A549 (cell line): ENCODE results near the gene YIPF5. TPM values are rescaled to one million over a fixed set of nuclear protein-coding genes. Genes with fewer than 3 reads are reported as not detected.
A peak's percentile ranks its signal among the peaks of the same experiment; 100 is the strongest.

Source experiments
- ATAC-seq, 2 experiments: fragments of 200-7000 bp in 1 of 2; fragments of >200 bp in 1 of 2; cut with Nextera tagmentation in 1 of 2; cut with Tn5 transposase in 1 of 2; 3 replicates each; pipeline versions ENCODE4 v1.8.0 to v1.9.1; 2018 to 2020; ENCODE audit warnings: mild to moderate bottlenecking in 1 of 2, moderate library complexity in 1 of 2
- CTCF ChIA-PET: fragments of 300-600 bp; sonication (Branson Sonifier 250); formaldehyde crosslinking; extraction: SDS; loops from one replicate; lab custom pipeline; 2021; ENCODE audit warnings: antibody characterized with exemption, inconsistent platforms; lab: Yijun Ruan, JAX
- POLR2A ChIA-PET: fragments of 350-600 bp; formaldehyde crosslinking; extraction: SDS; loops from one replicate; lab custom pipeline; 2021; ENCODE audit warnings: antibody characterized with exemption, inconsistent platforms; lab: Yijun Ruan, JAX
- DNase-seq, 2 experiments: peaks; one replicate each; pipeline versions ENCODE4 v3.0.0 to v3.0.0-alpha.2; 2011 to 2016; ENCODE audit warnings: low read depth in 1 of 2, low spot score in 1 of 2
- FAIRE-seq: peaks from 2 replicates; lab custom pipeline; 2011; peaks lifted over from hg19 to GRCh38; lab: Jason Lieb, UNC
- H3K27ac ChIP-seq, 2 experiments: fragments of >200 bp; sonication (Bioruptor Twin); formaldehyde crosslinking; 3 replicates each; pipeline ENCODE4 v1.5.1; 2016 to 2017
- H3K4me1 ChIP-seq: fragments of >200 bp; sonication (Bioruptor Twin); formaldehyde crosslinking; 3 replicates; pipeline ENCODE4 v1.6.1; 2016
- H3K4me2 ChIP-seq: fragments of >200 bp; sonication (Bioruptor Twin); formaldehyde crosslinking; 3 replicates; pipeline ENCODE4 v1.6.1; 2016
- H3K4me3 ChIP-seq: fragments of >200 bp; sonication (Bioruptor Twin); formaldehyde crosslinking; 3 replicates; pipeline ENCODE4 v1.5.1; 2016
- H3K9me3 ChIP-seq: fragments of >200 bp; sonication (Bioruptor Twin); formaldehyde crosslinking; 3 replicates; pipeline ENCODE4 v1.6.1; 2016
- BHLHE40 ChIP-seq: IDR thresholded peaks from 2 replicates; pipeline ENCODE4 v1.6.1; 2012; ENCODE audit warnings: low read depth, low read length, inconsistent platforms
- CBX2 ChIP-seq: fragments of 200-600 bp; sonication (generic); IDR thresholded peaks from 2 replicates; pipeline ENCODE4 v1.6.1; 2016; ENCODE audit warnings: low read depth, mild to moderate bottlenecking, borderline replicate concordance
- EHF ChIP-seq: fragments of 250-450 bp; sonication (Bioruptor Pico); IDR thresholded peaks from 2 replicates; pipeline ENCODE4 v1.5.0; 2020; ENCODE audit warnings: mild to moderate bottlenecking
- EHMT2 ChIP-seq: fragments of 200-600 bp; sonication (generic); IDR thresholded peaks from 2 replicates; pipeline ENCODE4 v1.6.1; 2016; ENCODE audit warnings: antibody characterized with exemption, low read depth, mild to moderate bottlenecking, moderate library complexity
- HDAC2 ChIP-seq: fragments of 200-600 bp; sonication (generic); IDR thresholded peaks from 2 replicates; pipeline ENCODE4 v1.6.1; 2016
- HOXA7 ChIP-seq: fragments of 250-450 bp; sonication (Bioruptor Pico); IDR thresholded peaks from 2 replicates; pipeline ENCODE4 v1.5.0; 2020; ENCODE audit warnings: mild to moderate bottlenecking, moderate library complexity
- HOXB13 ChIP-seq: fragments of 250-450 bp; sonication (Bioruptor Pico); IDR thresholded peaks from 2 replicates; pipeline ENCODE4 v1.5.0; 2020; ENCODE audit warnings: low read depth, mild to moderate bottlenecking, moderate library complexity
- HOXB5 ChIP-seq: fragments of 250-450 bp; sonication (Bioruptor Pico); IDR thresholded peaks from 2 replicates; pipeline ENCODE4 v1.5.0; 2020; ENCODE audit warnings: mild to moderate bottlenecking, moderate library complexity
- JUN ChIP-seq, 2 experiments: fragments of >200 bp; sonication (Bioruptor Twin); formaldehyde crosslinking; IDR thresholded peaks; 2 replicates in 1 of 2; 3 replicates in 1 of 2; pipeline ENCODE4 v1.6.1; 2016 to 2017
- MAFK ChIP-seq: fragments of 450-650 bp; IDR thresholded peaks from 2 replicates; pipeline ENCODE4 v1.6.1; 2014; ENCODE audit not compliant: partially characterized antibody
- MYC ChIP-seq: IDR thresholded peaks from 2 replicates; pipeline ENCODE4 v1.6.1; 2012; ENCODE audit warnings: mild to moderate bottlenecking, inconsistent platforms, low read length, improper control_type of control experiment, borderline replicate concordance
- NR3C1 ChIP-seq: fragments of >200 bp; sonication (Bioruptor Twin); formaldehyde crosslinking; IDR thresholded peaks from 3 replicates; pipeline ENCODE4 v1.6.1; 2017
- POLR2A ChIP-seq: IDR thresholded peaks from 2 replicates; pipeline ENCODE4 v1.6.1; 2012; ENCODE audit warnings: mild to moderate bottlenecking, low read length
- RAD21 ChIP-seq, 2 experiments: fragments of >200 bp in 1 of 2; sonication (Bioruptor Twin) in 1 of 2; formaldehyde crosslinking in 1 of 2; IDR thresholded peaks in 1 of 2; conservative IDR thresholded peaks in 1 of 2; 2 replicates in 1 of 2; 3 replicates in 1 of 2; pipeline ENCODE4 v1.6.1; 2012 to 2018; ENCODE audit warnings: inconsistent platforms in 1 of 2
- RCOR1 ChIP-seq: fragments of 150-350 bp; IDR thresholded peaks from 2 replicates; pipeline ENCODE4 v1.6.1; 2014; ENCODE audit warnings: antibody characterized with exemption, low read length, low read depth
- RFX5 ChIP-seq: fragments of 450-650 bp; IDR thresholded peaks from 2 replicates; pipeline ENCODE4 v1.7.1; 2014; ENCODE audit warnings: antibody characterized with exemption, mild to moderate bottlenecking, moderate library complexity
- TFCP2L1 ChIP-seq: fragments of 250-450 bp; sonication (Bioruptor Pico); IDR thresholded peaks from 2 replicates; pipeline ENCODE4 v1.5.0; 2021; ENCODE audit warnings: mild to moderate bottlenecking
- TP53 ChIP-seq: fragments of 250-450 bp; sonication (Bioruptor Pico); IDR thresholded peaks from 2 replicates; pipeline ENCODE4 v1.5.0; 2021; ENCODE audit warnings: mild to moderate bottlenecking, moderate library complexity
- ZC3H11A ChIP-seq: fragments of 450-650 bp; IDR thresholded peaks from 2 replicates; pipeline ENCODE4 v1.6.1; 2014; ENCODE audit warnings: antibody characterized with exemption, mild to moderate bottlenecking
- WGBS: methylation state at CpG from one replicate; pipeline ENCODE4 v1.1.6; 2017; ENCODE audit errors: missing lambda C conversion rate; 5-methylcytosine and 5-hydroxymethylcytosine counted together
- polyA minus RNA-seq: library from RNA; depleted of rRNA, polyadenylated mRNA; stranded (reverse); fragments of >200 nt; gene quantifications from 2 replicates; pipeline ENCODE4 v1.2.3, GENCODE V29; 2011; rRNA and poly(A)+ RNA removed
- polyA plus RNA-seq, 4 experiments: library from polyadenylated mRNA; depleted of rRNA in 3 of 4; stranded (reverse); fragments of >200 nt; fragmentation: RNase III in 1 of 4; extraction: RNeasy Plus Mini Kit Qiagen cat#74134 plus additional on column Dnase treatment in 1 of 4; gene quantifications; 2 replicates in 3 of 4; 3 replicates in 1 of 4; pipeline ENCODE4 v1.2.3, GENCODE V29; 2011 to 2017
- TF ChIP-seq, protein P1 (sequence below): IDR thresholded peaks from 2 replicates; pipeline ENCODE4 v1.6.1; 2012
- TF ChIP-seq, protein P2 (sequence below): IDR thresholded peaks from 2 replicates; pipeline ENCODE4 v1.6.1; 2012
- TF ChIP-seq, protein P3 (sequence below): fragments of 150-350 bp; IDR thresholded peaks from 2 replicates; pipeline ENCODE4 v1.6.1; 2014; ENCODE audit warnings: low read depth, mild to moderate bottlenecking, low read length
- TF ChIP-seq, protein P4 (sequence below): IDR thresholded peaks from 2 replicates; pipeline ENCODE4 v1.6.1; 2012; ENCODE audit warnings: low read depth, borderline replicate concordance
- TF ChIP-seq, protein P5 (sequence below): fragments of >200 bp; sonication (Bioruptor Twin); formaldehyde crosslinking; IDR thresholded peaks from 2 replicates; pipeline ENCODE4 v1.6.1; 2016
- TF ChIP-seq, protein P6 (sequence below): fragments of >200 bp; sonication (Bioruptor Twin); formaldehyde crosslinking; IDR thresholded peaks from 3 replicates; pipeline ENCODE4 v1.6.1; 2016

Gene YIPF5
- 73.8 and 80.2 TPM in 2 replicates for polyA plus RNA-seq (2011; rRNA removed)
- 22.6 and 29.1 TPM in 2 replicates for polyA plus RNA-seq (2012; cell fraction: cytosol; rRNA removed)
- 16.2 and 24.7 TPM in 2 replicates for polyA plus RNA-seq (2012; cell fraction: nucleus; rRNA removed)
- polyA plus RNA-seq (2017; fragmentation: RNase III; extraction: RNeasy Plus Mini Kit Qiagen cat#74134 plus additional on column Dnase treatment): 54.9 to 59.2 TPM (median 57.8 TPM) in 3 replicates
- 68.0 and 86.0 TPM in 2 replicates for polyA minus RNA-seq

DNA sequence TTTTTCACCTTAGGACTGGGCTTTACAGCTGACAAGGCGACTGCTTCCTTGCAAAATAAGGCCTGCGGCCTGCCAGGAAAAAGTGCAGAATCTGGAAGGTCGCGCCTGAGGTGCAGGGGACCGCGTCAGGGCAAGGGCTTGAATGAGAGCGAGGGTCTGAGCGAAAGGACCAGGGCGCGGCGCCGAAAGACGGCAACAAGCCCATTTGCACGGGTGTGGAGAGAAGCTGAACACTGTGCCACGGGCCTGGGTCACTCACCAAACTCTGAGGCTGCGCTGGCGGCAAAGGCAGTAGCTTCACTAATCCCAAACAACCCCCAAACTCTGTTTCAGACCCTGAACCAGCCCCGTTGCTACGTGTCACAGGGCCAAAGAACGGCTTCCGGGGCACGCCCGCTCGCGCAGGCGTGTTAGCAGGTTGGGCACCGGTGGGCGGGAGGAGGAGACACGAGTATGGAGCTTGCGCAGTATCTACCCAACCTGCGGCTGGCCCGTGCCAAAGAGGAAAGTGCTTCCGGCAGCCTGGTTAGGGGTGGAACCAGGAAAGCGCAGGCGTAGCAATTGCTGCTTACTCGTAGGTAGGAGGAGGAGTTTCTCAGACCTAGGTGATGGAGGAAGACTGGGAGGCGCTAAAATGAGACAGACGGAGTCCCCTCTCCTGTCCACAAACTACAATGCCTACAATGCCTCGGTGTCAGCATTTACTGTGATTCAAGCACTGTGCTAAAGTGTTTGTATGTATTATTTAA is at the start of gene YIPF5, which contains the start of gene KCTD16:
Gene YIPF5, minus strand, starts transcription at position 384 of the 749 bp plus-strand sequence. CDS start 704 bp downstream, outside the sequence.
Gene KCTD16, plus strand, starts transcription at position 598 of the 749 bp plus-strand sequence.
- DNase-seq: peak; percentile 89 to 98
- POLR2A ChIA-PET: interaction anchor here (0.6 to 0.9 kb wide), 3 partner anchors 10 to 1688 kb away, joined by 3 to 4 read pairs (median 3); no protein-coding TSS in a partner anchor
- whole genome bisulfite sequencing: 2% methylated on average over 38 of the region's 39 CpGs
- H3K27ac ChIP-seq: peak within 1 kb of the TSS; percentile 75 to 93
- H3K4me1 ChIP-seq: peaks cover 23% of the 10 kb centered on the region; the same call in 2 of the 3 replicates
- peak; percentile 99 to 100 for ATAC-seq
- FAIRE-seq: peak; percentile 100
- CTCF ChIA-PET: interaction anchor here (0.8 to 2.8 kb wide), 8 partner anchors 10 to 1290 kb away, joined by 3 to 8 read pairs (median 4); no protein-coding TSS in a partner anchor
- TF ChIP-seq HDAC2: no peak
- no peak for TF ChIP-seq RCOR1
- TF ChIP-seq RFX5: no peak
- no peak for TF ChIP-seq EHMT2
- TF ChIP-seq, protein P1, sequence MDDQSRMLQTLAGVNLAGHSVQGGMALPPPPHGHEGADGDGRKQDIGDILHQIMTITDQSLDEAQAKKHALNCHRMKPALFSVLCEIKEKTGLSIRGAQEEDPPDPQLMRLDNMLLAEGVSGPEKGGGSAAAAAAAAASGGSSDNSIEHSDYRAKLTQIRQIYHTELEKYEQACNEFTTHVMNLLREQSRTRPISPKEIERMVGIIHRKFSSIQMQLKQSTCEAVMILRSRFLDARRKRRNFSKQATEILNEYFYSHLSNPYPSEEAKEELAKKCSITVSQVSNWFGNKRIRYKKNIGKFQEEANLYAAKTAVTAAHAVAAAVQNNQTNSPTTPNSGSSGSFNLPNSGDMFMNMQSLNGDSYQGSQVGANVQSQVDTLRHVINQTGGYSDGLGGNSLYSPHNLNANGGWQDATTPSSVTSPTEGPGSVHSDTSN: peak; percentile 33; the same call in 1 of the 2 replicates
- TF ChIP-seq, protein P2, sequence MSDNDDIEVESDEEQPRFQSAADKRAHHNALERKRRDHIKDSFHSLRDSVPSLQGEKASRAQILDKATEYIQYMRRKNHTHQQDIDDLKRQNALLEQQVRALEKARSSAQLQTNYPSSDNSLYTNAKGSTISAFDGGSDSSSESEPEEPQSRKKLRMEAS: peak; percentile 68
- TF ChIP-seq EHF (CRISPR knock-in tag): no peak
- no peak for TF ChIP-seq NR3C1
- TF ChIP-seq POLR2A: peak; percentile 44
- TF ChIP-seq, protein P3, sequence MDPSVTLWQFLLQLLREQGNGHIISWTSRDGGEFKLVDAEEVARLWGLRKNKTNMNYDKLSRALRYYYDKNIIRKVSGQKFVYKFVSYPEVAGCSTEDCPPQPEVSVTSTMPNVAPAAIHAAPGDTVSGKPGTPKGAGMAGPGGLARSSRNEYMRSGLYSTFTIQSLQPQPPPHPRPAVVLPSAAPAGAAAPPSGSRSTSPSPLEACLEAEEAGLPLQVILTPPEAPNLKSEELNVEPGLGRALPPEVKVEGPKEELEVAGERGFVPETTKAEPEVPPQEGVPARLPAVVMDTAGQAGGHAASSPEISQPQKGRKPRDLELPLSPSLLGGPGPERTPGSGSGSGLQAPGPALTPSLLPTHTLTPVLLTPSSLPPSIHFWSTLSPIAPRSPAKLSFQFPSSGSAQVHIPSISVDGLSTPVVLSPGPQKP: 0 out of 2 replicates have a peak, but pooled peaks have one; percentile 8
- TF ChIP-seq, protein P4, sequence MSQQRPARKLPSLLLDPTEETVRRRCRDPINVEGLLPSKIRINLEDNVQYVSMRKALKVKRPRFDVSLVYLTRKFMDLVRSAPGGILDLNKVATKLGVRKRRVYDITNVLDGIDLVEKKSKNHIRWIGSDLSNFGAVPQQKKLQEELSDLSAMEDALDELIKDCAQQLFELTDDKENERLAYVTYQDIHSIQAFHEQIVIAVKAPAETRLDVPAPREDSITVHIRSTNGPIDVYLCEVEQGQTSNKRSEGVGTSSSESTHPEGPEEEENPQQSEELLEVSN: 0 out of 2 replicates have a peak, but pooled peaks have one; percentile 22
- TF ChIP-seq RAD21 (conservative IDR thresholded peaks at IDR 0.05 in 1 of 2, IDR thresholded peaks at IDR 0.05 in 1 of 2): no peak
- TF ChIP-seq HOXB5: no peak
- TF ChIP-seq, protein P5, sequence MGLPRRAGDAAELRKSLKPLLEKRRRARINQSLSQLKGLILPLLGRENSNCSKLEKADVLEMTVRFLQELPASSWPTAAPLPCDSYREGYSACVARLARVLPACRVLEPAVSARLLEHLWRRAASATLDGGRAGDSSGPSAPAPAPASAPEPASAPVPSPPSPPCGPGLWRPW: no peak
- no peak for TF ChIP-seq TP53 (CRISPR knock-in tag)
- no peak for TF ChIP-seq CBX2
- no peak for TF ChIP-seq HOXA7 (CRISPR knock-in tag)
- TF ChIP-seq HOXB13 (CRISPR knock-in tag): no peak
- TF ChIP-seq ZC3H11A: no peak
- TF ChIP-seq, protein P6, sequence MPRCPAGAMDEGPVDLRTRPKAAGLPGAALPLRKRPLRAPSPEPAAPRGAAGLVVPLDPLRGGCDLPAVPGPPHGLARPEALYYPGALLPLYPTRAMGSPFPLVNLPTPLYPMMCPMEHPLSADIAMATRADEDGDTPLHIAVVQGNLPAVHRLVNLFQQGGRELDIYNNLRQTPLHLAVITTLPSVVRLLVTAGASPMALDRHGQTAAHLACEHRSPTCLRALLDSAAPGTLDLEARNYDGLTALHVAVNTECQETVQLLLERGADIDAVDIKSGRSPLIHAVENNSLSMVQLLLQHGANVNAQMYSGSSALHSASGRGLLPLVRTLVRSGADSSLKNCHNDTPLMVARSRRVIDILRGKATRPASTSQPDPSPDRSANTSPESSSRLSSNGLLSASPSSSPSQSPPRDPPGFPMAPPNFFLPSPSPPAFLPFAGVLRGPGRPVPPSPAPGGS: peak; percentile 53; the same call in 1 of the 3 replicates
- TF ChIP-seq JUN (IDR thresholded peaks at IDR 0.05): peak in 1 of 2 experiments; percentile 70; a peak in 3 of 5 replicates
- no peak for TF ChIP-seq MYC
- TF ChIP-seq BHLHE40: peak; percentile 83
- TF ChIP-seq TFCP2L1: peak; percentile 19; the same call in 1 of the 2 replicates
- peak; percentile 74 for TF ChIP-seq MAFK
- TF ChIP-seq, all 56 proteins: peak for 10
- peak within 1 kb of the TSS; percentile 69 for H3K4me3 ChIP-seq
- H3K9me3 ChIP-seq: no peaks in the 10 kb centered on the region
- H3K4me2 ChIP-seq: peak within 1 kb of the TSS; percentile 97
